Measurements from ENCODE around the gene SERPINA9. TPM values are rescaled to one million over a fixed set of nuclear protein-coding genes. Genes with fewer than 3 reads are reported as not detected.

The SERPINA9 gene
- total and polyA plus RNA-seq, 2 of the 8 experiments (the other 6 are each of a cell fraction or from before 2014, with no cell fraction given), result not detected

DNA sequence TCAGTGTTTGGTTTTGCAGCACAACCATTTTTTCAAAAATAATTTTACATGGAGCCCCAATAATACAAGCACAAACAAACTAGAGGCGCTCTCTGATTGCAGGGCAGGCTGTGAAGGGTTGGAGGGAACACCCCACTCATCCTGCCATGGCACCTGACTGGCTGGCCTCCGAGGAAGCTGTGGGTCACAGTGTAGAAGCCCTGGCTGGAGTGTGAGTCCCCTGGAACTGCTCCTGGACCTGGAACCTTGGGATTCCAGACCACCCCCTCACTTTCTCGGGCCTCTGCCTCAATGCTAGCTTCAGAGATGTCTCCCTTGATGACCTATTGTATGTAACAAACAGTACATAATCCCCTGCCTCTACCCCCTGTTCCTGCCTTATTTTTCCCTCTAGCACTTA is 48.1 kb upstream of the SERPINA9 start:
- no peak for FAIRE-seq
- CTCF ChIA-PET (ENCODE audit: partially characterized antibody), result no interaction called here
- TF ChIP-seq HDAC2 (IDR thresholded peaks at IDR 0.05; ENCODE audit: borderline replicate concordance in 1 of 2, low read depth in 2 of 2, low read length in 2 of 2), result no peak
- TF ChIP-seq, protein P1, sequence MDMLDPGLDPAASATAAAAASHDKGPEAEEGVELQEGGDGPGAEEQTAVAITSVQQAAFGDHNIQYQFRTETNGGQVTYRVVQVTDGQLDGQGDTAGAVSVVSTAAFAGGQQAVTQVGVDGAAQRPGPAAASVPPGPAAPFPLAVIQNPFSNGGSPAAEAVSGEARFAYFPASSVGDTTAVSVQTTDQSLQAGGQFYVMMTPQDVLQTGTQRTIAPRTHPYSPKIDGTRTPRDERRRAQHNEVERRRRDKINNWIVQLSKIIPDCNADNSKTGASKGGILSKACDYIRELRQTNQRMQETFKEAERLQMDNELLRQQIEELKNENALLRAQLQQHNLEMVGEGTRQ (IDR thresholded peaks at IDR 0.05; ENCODE audit: low read length), result no peak
- TF ChIP-seq EGR1 (IDR thresholded peaks at IDR 0.05; ENCODE audit: borderline replicate concordance, low read depth, low read length), result no peak
- no peak for TF ChIP-seq BRCA1 (IDR thresholded peaks at IDR 0.05; ENCODE audit: low read depth, low read length)
- TF ChIP-seq RXRA (IDR thresholded peaks at IDR 0.05; ENCODE audit: insufficient read depth, low read depth, low read length), result no peak
- TF ChIP-seq KDM4A (IDR thresholded peaks at IDR 0.05; ENCODE audit: low read depth, low read length, severe bottlenecking), result no peak
- TF ChIP-seq CBX5 (IDR thresholded peaks at IDR 0.05; ENCODE audit: low read depth, low read length), result no peak
- TF ChIP-seq TAF7 (optimal IDR thresholded peaks at IDR 0.05; ENCODE audit: borderline replicate concordance, low read depth, low read length), result no peak
- TF ChIP-seq, protein P2, sequence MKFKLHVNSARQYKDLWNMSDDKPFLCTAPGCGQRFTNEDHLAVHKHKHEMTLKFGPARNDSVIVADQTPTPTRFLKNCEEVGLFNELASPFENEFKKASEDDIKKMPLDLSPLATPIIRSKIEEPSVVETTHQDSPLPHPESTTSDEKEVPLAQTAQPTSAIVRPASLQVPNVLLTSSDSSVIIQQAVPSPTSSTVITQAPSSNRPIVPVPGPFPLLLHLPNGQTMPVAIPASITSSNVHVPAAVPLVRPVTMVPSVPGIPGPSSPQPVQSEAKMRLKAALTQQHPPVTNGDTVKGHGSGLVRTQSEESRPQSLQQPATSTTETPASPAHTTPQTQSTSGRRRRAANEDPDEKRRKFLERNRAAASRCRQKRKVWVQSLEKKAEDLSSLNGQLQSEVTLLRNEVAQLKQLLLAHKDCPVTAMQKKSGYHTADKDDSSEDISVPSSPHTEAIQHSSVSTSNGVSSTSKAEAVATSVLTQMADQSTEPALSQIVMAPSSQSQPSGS (IDR thresholded peaks at IDR 0.05; ENCODE audit: low read length), result no peak
- TF ChIP-seq CBX8 (IDR thresholded peaks at IDR 0.05; ENCODE audit: borderline replicate concordance, low read depth, low read length), result no peak
- TF ChIP-seq ZNF274 (IDR thresholded peaks at IDR 0.05; ENCODE audit: borderline replicate concordance, extremely low read depth, low read length), result no peak

More for the DNA sequence above, 48.1 kb upstream of the SERPINA9 start:
- Histone ChIP-seq H3K4ac (replicated peaks; ENCODE audit: insufficient read length, low read depth, low read length) (no peak overlapping the region), H3K4me1 (replicated peaks in 1 of 4; ENCODE audit: control insufficient read depth in 3 of 4, insufficient read depth in 4 of 4, low read length in 3 of 4) (no peaks in the 10 kb centered on the region), H4K91ac (replicated peaks; ENCODE audit: insufficient read length, low read length) (no peak overlapping the region), H3K23me2 (ENCODE audit: low read depth, low read length) (peaks cover 11% of the 10 kb centered on the region; the same call in 1 of the 2 replicates), H3K4me2 (ENCODE audit: insufficient read depth in 1 of 2, low read depth in 2 of 2, low read length in 2 of 2) (no peak overlapping the region), H3K23ac (ENCODE audit: insufficient read length) (no peak overlapping the region), H2BK5ac (ENCODE audit: low read depth, low read length) (no peak overlapping the region), H3K14ac (ENCODE audit: insufficient read length) (no peak overlapping the region), H3K56ac (replicated peaks; ENCODE audit: insufficient read length, low read depth, low read length) (no peak overlapping the region), H3K9me3 (ENCODE audit: insufficient read depth in 2 of 2, low read depth in 1 of 2, low read length in 1 of 2) (peaks cover 0 to 3% of the 10 kb centered on the region in 2 experiments; a peak in 1 of 4 replicates), H4K20me1 (replicated peaks in 1 of 2; ENCODE audit: control insufficient read depth in 1 of 2, insufficient read depth in 2 of 2, low read length in 2 of 2) (peaks cover 0 to 1% of the 10 kb centered on the region in 2 experiments), H2BK15ac (ENCODE audit: low read length) (no peak overlapping the region), H3K4me3 (ENCODE audit: extremely low read depth in 1 of 4, insufficient read depth in 2 of 4, low read depth in 3 of 4, low read length in 4 of 4) (no peak overlapping the region), H4K5ac (ENCODE audit: insufficient read length, low read depth, low read length) (no peak overlapping the region), H3K36me3 (ENCODE audit: control insufficient read depth in 2 of 4, insufficient read depth in 4 of 4, low read length in 3 of 4) (no peaks in the 10 kb centered on the region), H3K79me2 (ENCODE audit: control insufficient read depth in 1 of 2, insufficient read depth in 2 of 2, low read length in 2 of 2) (no peaks in the 10 kb centered on the region), H3K18ac (ENCODE audit: extremely low read depth, low read length) (no peak overlapping the region), H3K79me1 (ENCODE audit: low read depth, low read length) (no peaks in the 10 kb centered on the region), H2BK120ac (replicated peaks; ENCODE audit: low read depth, low read length) (no peak overlapping the region), H2AK5ac (ENCODE audit: low read depth, low read length) (no peak overlapping the region), H2AFZ (ENCODE audit: low read length) (no peak overlapping the region), H3K27ac (ENCODE audit: low read depth, low read length) (no peak overlapping the region), H4K8ac (ENCODE audit: extremely low read depth, insufficient read depth, low read length) (no peak overlapping the region), H3K27me3 (replicated peaks in 1 of 4; ENCODE audit: control insufficient read depth in 3 of 4, extremely low read depth in 1 of 4, insufficient read depth in 3 of 4, low read length in 3 of 4) (no peaks in the 10 kb centered on the region), H2BK12ac (ENCODE audit: low read depth, low read length) (no peak overlapping the region), H2BK20ac (ENCODE audit: low read length) (no peak overlapping the region), H3K9ac (replicated peaks in 1 of 4; ENCODE audit: extremely low read depth in 1 of 4, low read depth in 3 of 4, low read length in 3 of 4) (no peak overlapping the region)
- WGBS, 2 experiments (ENCODE audit: extremely low coverage in 1 of 2, insufficient coverage in 1 of 2, insufficient read length in 1 of 2, insufficient replicate concordance in 2 of 2, low coverage in 1 of 2, low lambda C conversion rate in 2 of 2, missing lambda C conversion rate in 1 of 2), result 90% methylated on average over 3 of the region's 3 CpGs; no CpG with 5 or more reads in 1 of the 2 experiments
- DNase-seq (ENCODE audit: low read depth in 1 of 2, low spot score in 2 of 2), result no peak
- POLR2A ChIA-PET (ENCODE audit: partially characterized antibody), result interaction anchor here (1.2 kb wide), 1 partner anchor 74 kb away, joined by 4 read pairs; no protein-coding TSS in a partner anchor

All from H1 (cell line).